ENCODE measurements around the gene SSTR5.

SSTR5 gene

GRCh38 chr16:1116693-1117077 is 44.1 kb downstream of the SSTR5 start:
- H3K4me3 ChIP-seq (ENCODE audit: low read depth in 1 of 2, low read length in 2 of 2) = no peak overlapping the region
- no peaks in the 10 kb centered on the region for H3K27me3 ChIP-seq (ENCODE audit: insufficient read depth, low read length, poor library complexity)
- H3K4me2 ChIP-seq (ENCODE audit: insufficient read depth, low read length) = no peak overlapping the region
- H3K79me2 ChIP-seq (ENCODE audit: insufficient read depth, low read length) = no peaks in the 10 kb centered on the region
- no peak overlapping the region for H2AFZ ChIP-seq (ENCODE audit: low read depth, low read length)
- DNase-seq (no peak), ATAC-seq (ENCODE audit: insufficient read depth, low read depth) (no peak)
- no peaks in the 10 kb centered on the region for H3K36me3 ChIP-seq (ENCODE audit: insufficient read depth, low read length)
- H3K9ac ChIP-seq (ENCODE audit: low read depth, low read length) = no peak overlapping the region
- H3K27ac ChIP-seq (ENCODE audit: low read length) = no peak overlapping the region
- H3K4me1 ChIP-seq (ENCODE audit: insufficient read depth, low read length) = no peaks in the 10 kb centered on the region
- H4K20me1 ChIP-seq (ENCODE audit: insufficient read depth, low read length) = peaks cover 4% of the 10 kb centered on the region
- no peak for TF ChIP-seq CTCF (IDR thresholded peaks at IDR 0.05; ENCODE audit: borderline replicate concordance, extremely low read depth, low read length, poor library complexity, severe bottlenecking)
- TF ChIP-seq EZH2 (IDR thresholded peaks at IDR 0.05; ENCODE audit: borderline replicate concordance, low read depth, low read length, severe bottlenecking) = no peak
- no peaks in the 10 kb centered on the region for H3K9me3 ChIP-seq (ENCODE audit: insufficient read depth, low read length, severe bottlenecking)

DNA sequence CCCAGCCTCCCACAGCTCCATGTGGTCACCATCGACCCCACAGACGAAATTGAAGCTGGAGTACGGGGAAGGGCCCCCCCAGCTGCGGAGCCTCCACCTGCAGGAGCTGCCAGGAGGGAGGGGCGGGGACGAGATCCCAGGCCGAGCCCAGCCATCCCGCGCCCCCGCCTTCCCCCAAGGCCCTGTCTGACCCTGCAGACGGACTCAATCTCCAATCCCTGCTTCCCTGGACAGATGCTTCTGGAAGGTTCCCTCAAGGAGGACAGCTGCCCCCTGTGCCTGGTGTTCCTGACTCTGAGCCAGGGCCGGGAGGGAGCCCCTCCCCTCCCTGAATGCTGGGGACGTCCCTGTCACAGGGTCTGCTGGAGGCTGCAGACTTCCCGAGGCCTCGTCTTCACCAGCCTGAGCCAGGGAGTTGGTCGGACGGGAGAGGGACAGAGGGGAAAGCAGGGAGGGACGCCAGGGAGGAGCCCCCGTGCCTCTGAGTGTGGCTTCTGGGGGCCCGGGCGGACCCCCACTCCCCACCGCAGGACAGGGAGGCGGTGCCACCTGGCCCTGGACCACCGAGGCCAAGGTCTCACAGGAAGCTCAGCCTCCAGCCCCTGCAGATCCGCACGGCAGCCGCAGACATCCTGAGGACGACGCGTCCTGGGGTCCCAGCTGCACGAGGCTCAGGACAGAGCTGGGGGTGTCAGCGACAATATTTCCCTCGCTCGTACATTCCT is 44.8 kb downstream of the SSTR5 start:
- TF ChIP-seq CTCF (IDR thresholded peaks at IDR 0.05; ENCODE audit: borderline replicate concordance, extremely low read depth, low read length, poor library complexity, severe bottlenecking) (no peak), EZH2 (IDR thresholded peaks at IDR 0.05; ENCODE audit: borderline replicate concordance, low read depth, low read length, severe bottlenecking) (no peak)
- H3K36me3 ChIP-seq (ENCODE audit: insufficient read depth, low read length) = no peaks in the 10 kb centered on the region
- H3K27ac ChIP-seq (ENCODE audit: low read length) = no peak overlapping the region
- H2AFZ ChIP-seq (ENCODE audit: low read depth, low read length) = no peak overlapping the region
- H3K79me2 ChIP-seq (ENCODE audit: insufficient read depth, low read length) = no peaks in the 10 kb centered on the region
- no peaks in the 10 kb centered on the region for H3K9me3 ChIP-seq (ENCODE audit: insufficient read depth, low read length, severe bottlenecking)
- H3K4me3 ChIP-seq (ENCODE audit: low read depth in 1 of 2, low read length in 2 of 2) = no peak overlapping the region
- H4K20me1 ChIP-seq (ENCODE audit: insufficient read depth, low read length) = peaks cover 4% of the 10 kb centered on the region
- no peak for DNase-seq
- no peak overlapping the region for H3K4me2 ChIP-seq (ENCODE audit: insufficient read depth, low read length)
- no peak overlapping the region for H3K9ac ChIP-seq (ENCODE audit: low read depth, low read length)
- H3K4me1 ChIP-seq (ENCODE audit: insufficient read depth, low read length) = no peaks in the 10 kb centered on the region
- H3K27me3 ChIP-seq (ENCODE audit: insufficient read depth, low read length, poor library complexity) = no peaks in the 10 kb centered on the region
- ATAC-seq (ENCODE audit: insufficient read depth, low read depth) = no peak

GRCh38 chr16:1117926-1118325 is 45.4 kb downstream of the SSTR5 start:
- TF ChIP-seq EZH2 (IDR thresholded peaks at IDR 0.05; ENCODE audit: borderline replicate concordance, low read depth, low read length, severe bottlenecking) (no peak), CTCF (IDR thresholded peaks at IDR 0.05; ENCODE audit: borderline replicate concordance, extremely low read depth, low read length, poor library complexity, severe bottlenecking) (no peak)
- H3K4me1 ChIP-seq (ENCODE audit: insufficient read depth, low read length) = no peaks in the 10 kb centered on the region
- no peak for ATAC-seq (ENCODE audit: insufficient read depth, low read depth)
- H4K20me1 ChIP-seq (ENCODE audit: insufficient read depth, low read length) = peaks cover 8% of the 10 kb centered on the region
- H3K4me3 ChIP-seq (ENCODE audit: low read depth in 1 of 2, low read length in 2 of 2) = no peak overlapping the region
- no peak overlapping the region for H2AFZ ChIP-seq (ENCODE audit: low read depth, low read length)
- no peak for DNase-seq
- no peak overlapping the region for H3K4me2 ChIP-seq (ENCODE audit: insufficient read depth, low read length)
- H3K27ac ChIP-seq (ENCODE audit: low read length) = no peak overlapping the region
- H3K9ac ChIP-seq (ENCODE audit: low read depth, low read length) = no peak overlapping the region
- H3K9me3 ChIP-seq (ENCODE audit: insufficient read depth, low read length, severe bottlenecking) = no peaks in the 10 kb centered on the region
- no peaks in the 10 kb centered on the region for H3K79me2 ChIP-seq (ENCODE audit: insufficient read depth, low read length)
- H3K36me3 ChIP-seq (ENCODE audit: insufficient read depth, low read length) = no peaks in the 10 kb centered on the region
- no peaks in the 10 kb centered on the region for H3K27me3 ChIP-seq (ENCODE audit: insufficient read depth, low read length, poor library complexity)

Measured in DND-41 (cell line).